ENCODE results near the gene PDE3A. TPM values are rescaled to one million over a fixed set of nuclear protein-coding genes. Genes with fewer than 3 reads are reported as not detected.

The PDE3A gene
- total RNA-seq, 1 donor from 2014 or later, result 8.5 TPM

DNA sequence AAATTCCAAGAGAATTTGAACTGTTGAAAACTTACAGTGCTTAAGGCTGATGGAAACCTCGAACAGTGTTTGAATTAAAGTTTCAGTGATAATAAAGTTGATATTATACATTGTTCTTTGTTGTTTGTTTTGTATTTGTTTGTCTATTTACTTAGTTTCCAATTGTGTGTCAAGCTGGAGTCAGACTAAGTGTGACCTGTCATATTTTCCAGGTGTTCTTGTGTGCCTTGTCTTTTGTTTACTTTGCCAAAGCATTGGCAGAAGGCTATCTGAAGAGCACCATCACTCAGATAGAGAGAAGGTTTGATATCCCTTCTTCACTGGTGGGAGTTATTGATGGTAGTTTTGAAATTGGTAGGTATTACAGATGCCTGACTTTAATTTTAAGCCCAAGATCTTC lies 332.8 kb downstream of the PDE3A start:
- DNase-seq (ENCODE audit: low spot score), result no peak

- no peak for DNase-seq (ENCODE audit: low spot score)
Observed at GRCh38 chr12:20704860-20705259, 336.5 kb downstream of the PDE3A start.

DNA sequence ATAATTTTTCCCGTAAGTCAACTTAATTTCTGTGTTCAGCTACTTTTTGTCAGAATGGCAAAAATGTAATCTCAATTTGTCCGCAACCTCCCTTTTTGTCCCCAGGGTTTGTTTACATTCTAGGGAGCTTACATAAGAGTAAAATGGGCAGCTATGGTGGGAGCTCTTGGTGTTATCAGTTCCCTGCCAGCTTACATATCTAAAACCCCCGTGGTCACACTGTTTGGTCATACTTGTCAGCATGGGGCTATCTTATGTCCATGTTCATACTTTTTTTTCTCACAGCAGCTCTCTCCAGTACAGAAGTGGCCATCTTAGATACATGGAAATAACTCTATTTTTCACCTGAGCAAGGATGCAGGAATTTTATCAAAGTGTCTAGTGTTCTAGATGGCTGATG lies 343.5 kb downstream of the PDE3A start:
- no peak for DNase-seq (ENCODE audit: low spot score)

DNA sequence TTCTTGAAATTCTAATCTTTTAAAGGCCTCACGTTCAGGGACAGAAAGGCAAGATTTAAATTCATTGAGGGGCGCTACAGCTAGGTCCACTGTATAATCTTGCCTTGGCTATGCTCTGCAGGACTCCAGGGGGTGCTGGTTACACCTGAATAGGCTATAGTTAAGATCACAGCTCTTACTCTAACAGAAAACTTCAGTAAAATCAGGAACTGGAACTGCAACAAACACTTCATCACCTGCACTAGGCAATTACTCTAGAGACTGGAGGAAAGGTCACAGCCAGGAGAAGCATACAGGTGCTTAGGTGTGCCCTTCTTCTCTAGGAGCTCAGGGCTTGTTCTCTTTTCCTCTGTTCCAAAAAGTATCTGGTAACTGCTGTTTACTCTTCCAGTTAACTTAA lies 347.7 kb downstream of the PDE3A start:
- no peak for DNase-seq (ENCODE audit: low spot score)

- DNase-seq (ENCODE audit: low spot score), result no peak
Observed at GRCh38 chr12:20716985-20717384, 348.6 kb downstream of the PDE3A start.

DNA sequence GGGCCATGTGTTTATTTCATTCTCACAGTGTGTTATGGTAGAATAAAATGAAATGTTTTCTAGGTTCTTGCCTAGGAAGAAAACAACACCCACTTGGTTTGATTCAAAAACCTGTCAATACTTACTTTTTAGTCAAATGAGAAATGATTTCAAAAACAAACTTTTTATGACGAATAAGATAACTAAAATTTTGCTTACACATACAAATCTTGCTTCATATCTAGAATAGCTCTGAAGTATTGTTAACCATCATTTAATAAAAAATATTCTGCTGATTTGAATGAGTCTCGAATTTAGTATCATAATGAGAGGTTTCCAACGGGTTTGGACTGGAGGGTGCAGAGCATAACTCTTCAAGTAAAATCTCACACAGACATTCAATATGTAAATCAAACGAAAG lies 350.0 kb downstream of the PDE3A start:
- DNase-seq (ENCODE audit: low spot score), result no peak

GRCh38 chr12:20722142-20722541 lies 353.8 kb downstream of the PDE3A start:
- no peak for DNase-seq (ENCODE audit: low spot score)

GRCh38 chr12:20731274-20731673 lies 362.9 kb downstream of the PDE3A start:
- DNase-seq (ENCODE audit: low spot score), result no peak
